Suprapubic skin (tissue), 4 donors: ENCODE results near the gene KRT9. TPM values are rescaled to one million over a fixed set of nuclear protein-coding genes. Genes with fewer than 3 reads are reported as not detected.

Experiments
- DNase-seq, 2 donors: peaks; one replicate each; pipeline ENCODE4 v3.0.0-alpha.2; 2019; ENCODE audit warnings: low spot score in 2 of 2
- H3K27ac ChIP-seq: fragments of 200-600 bp; sonication (generic); one replicate; pipeline ENCODE4 v1.5.1; 2019
- H3K27me3 ChIP-seq: fragments of 200-600 bp; sonication (generic); one replicate; pipeline ENCODE4 v1.5.1; 2019
- H3K36me3 ChIP-seq: fragments of 200-600 bp; sonication (generic); one replicate; pipeline ENCODE4 v1.5.1; 2019
- H3K4me1 ChIP-seq: fragments of 200-600 bp; sonication (generic); one replicate; pipeline ENCODE4 v1.5.1; 2019
- H3K4me3 ChIP-seq: fragments of 200-600 bp; sonication (generic); one replicate; pipeline ENCODE4 v1.5.1; 2019; ENCODE audit warnings: mild to moderate bottlenecking
- H3K9me3 ChIP-seq: fragments of 200-600 bp; sonication (generic); one replicate; pipeline ENCODE4 v1.5.1; 2019
- CTCF ChIP-seq, 2 donors: fragments of 200-600 bp in 1 of 2; fragments of 450-650 bp in 1 of 2; sonication (generic) in 1 of 2; IDR thresholded peaks; one replicate each; pipeline ENCODE4 v1.5.1; 2016 to 2019; ENCODE audit warnings: antibody characterized with exemption in 2 of 2, mild to moderate bottlenecking in 1 of 2, moderate library complexity in 1 of 2
- EP300 ChIP-seq: sonication (generic); formaldehyde crosslinking; IDR thresholded peaks from one replicate; pipeline ENCODE4 v1.6.1; 2017; ENCODE audit warnings: antibody characterized with exemption
- POLR2A ChIP-seq, 2 donors: fragments of 450-650 bp; IDR thresholded peaks; one replicate each; pipeline ENCODE4 v1.6.1; 2017; ENCODE audit warnings: antibody characterized with exemption in 2 of 2, mild to moderate bottlenecking in 2 of 2, moderate library complexity in 2 of 2
- POLR2AphosphoS5 ChIP-seq, 3 donors: sonication (generic); formaldehyde crosslinking; IDR thresholded peaks; one replicate each; pipeline ENCODE4 v1.6.1; 2017; ENCODE audit warnings: antibody characterized with exemption in 3 of 3
- WGBS: methylation state at CpG from one replicate; pipeline ENCODE4 v1.1.5; 2018; 5-methylcytosine and 5-hydroxymethylcytosine counted together
- total RNA-seq, 4 donors: library from RNA; depleted of rRNA; stranded (reverse); fragments of >200 nt; gene quantifications; one replicate each; pipeline ENCODE4 v1.1.0, GENCODE V29; 2016

The KRT9 gene
- total RNA-seq, 4 donors from 2014 or later, result 0.68 to 1.6 (median 0.82) TPM

- H3K4me3 ChIP-seq, result no peak overlapping the region
- 27% methylated on average over 6 of the region's 10 CpGs for WGBS
- DNase-seq, result no peak
- H3K9me3 ChIP-seq, result no peaks in the 10 kb centered on the region
- H3K27me3 ChIP-seq, result peaks cover 24% of the 10 kb centered on the region
- H3K27ac ChIP-seq, result peak overlapping the region; percentile 34
- H3K36me3 ChIP-seq, result no peaks in the 10 kb centered on the region
- peaks cover 30% of the 10 kb centered on the region for H3K4me1 ChIP-seq
- no peak for TF ChIP-seq EP300
- no peak for TF ChIP-seq POLR2AphosphoS5 (IDR thresholded peaks at IDR 0.05)
- no peak for TF ChIP-seq POLR2A (IDR thresholded peaks at IDR 0.05)
- TF ChIP-seq CTCF (IDR thresholded peaks at IDR 0.05), result no peak
Measured at GRCh38 chr17:41520821-41521521, 50.9 kb downstream of the KRT9 start.

GRCh38 chr17:41519501-41520224, 52.2 kb downstream of the KRT9 start:
- H3K36me3 ChIP-seq, result no peaks in the 10 kb centered on the region
- no peak overlapping the region for H3K27ac ChIP-seq
- TF ChIP-seq EP300 (no peak), POLR2A (IDR thresholded peaks at IDR 0.05) (no peak), POLR2AphosphoS5 (IDR thresholded peaks at IDR 0.05) (peak in 1 of 3 donors; percentile 25)
- DNase-seq, result no peak
- peaks cover 23% of the 10 kb centered on the region for H3K27me3 ChIP-seq
- 48% methylated on average over 7 of the region's 11 CpGs for WGBS
- H3K4me3 ChIP-seq, result no peak overlapping the region
- H3K4me1 ChIP-seq, result peaks cover 32% of the 10 kb centered on the region
- no peaks in the 10 kb centered on the region for H3K9me3 ChIP-seq

- peak within 1 kb of the TSS; percentile 42 for H3K4me3 ChIP-seq
- peaks cover 23% of the 10 kb centered on the region for H3K27me3 ChIP-seq
Measured at GRCh38 chr17:41518789-41519449, 52.9 kb downstream of the KRT9 start, which contains the start of gene KRT15. Gene KRT15, minus strand, starts transcription at chr17:41518890. Its CDS starts 63 bp downstream, at chr17:41518827.

GRCh38 chr17:41518031-41518430, 53.8 kb downstream of the KRT9 start:
- Histone ChIP-seq H3K36me3 (no peaks in the 10 kb centered on the region), H3K4me1 (peaks cover 33% of the 10 kb centered on the region), H3K4me3 (peak overlapping the region; percentile 42), H3K9me3 (no peaks in the 10 kb centered on the region), H3K27ac (no peak overlapping the region), H3K27me3 (peaks cover 23% of the 10 kb centered on the region)
- no peak for DNase-seq
- WGBS, result 52% methylated on average over 3 of the region's 3 CpGs
- TF ChIP-seq POLR2AphosphoS5 (IDR thresholded peaks at IDR 0.05), result no peak
- TF ChIP-seq EP300, result no peak

More at GRCh38 chr17:41518789-41519449, 52.9 kb downstream of the KRT9 start, which contains the start of gene KRT15:
- DNase-seq, result no peak
- H3K4me1 ChIP-seq, result peaks cover 32% of the 10 kb centered on the region
- no peaks in the 10 kb centered on the region for H3K9me3 ChIP-seq
- WGBS, result 36% methylated on average over 8 of the region's 8 CpGs
- H3K27ac ChIP-seq, result peak within 1 kb of the TSS; percentile 32
- TF ChIP-seq POLR2A (IDR thresholded peaks at IDR 0.05), result peak in 1 of 2 donors; percentile 35
- TF ChIP-seq CTCF (IDR thresholded peaks at IDR 0.05), result no peak
- H3K36me3 ChIP-seq, result no peaks in the 10 kb centered on the region

- H3K27ac ChIP-seq, result peak overlapping the region; percentile 23
- H3K27me3 ChIP-seq, result peaks cover 13% of the 10 kb centered on the region
- H3K4me3 ChIP-seq, result peak overlapping the region; percentile 42
- TF ChIP-seq EP300 (no peak), CTCF (IDR thresholded peaks at IDR 0.05) (no peak), POLR2AphosphoS5 (IDR thresholded peaks at IDR 0.05) (no peak), POLR2A (IDR thresholded peaks at IDR 0.05) (no peak)
- H3K36me3 ChIP-seq, result no peaks in the 10 kb centered on the region
- no peak for DNase-seq
- H3K9me3 ChIP-seq, result no peaks in the 10 kb centered on the region
- peaks cover 33% of the 10 kb centered on the region for H3K4me1 ChIP-seq
- WGBS, result 70% methylated on average over 14 of the region's 14 CpGs
Measured at GRCh38 chr17:41516830-41517283, 55.0 kb downstream of the KRT9 start.
